ENCODE results near the gene POM121C. TPM values are rescaled to one million over a fixed set of nuclear protein-coding genes. Genes with fewer than 3 reads are reported as not detected.
"Not testable (repeated sequence)": the region's sequence is repeated elsewhere in the genome, so short reads cannot be mapped to it uniquely, and the experiment has no call there.

Gene POM121C
- total RNA-seq, 1 donor: 10.8 TPM

GRCh38 chr7:75414708-75415427 lies 71.2 kb downstream of the POM121C start:
- not testable (repeated sequence) for H3K4me3 ChIP-seq (ENCODE audit: low read depth, low read length); DNase-seq (ENCODE audit: low read depth)

GRCh38 chr7:75414204-75414603 lies 71.9 kb downstream of the POM121C start:
- H3K4me3 ChIP-seq (ENCODE audit: low read depth, low read length): not testable (repeated sequence)

GRCh38 chr7:75410823-75411173 lies 75.3 kb downstream of the POM121C start:
- H3K4me3 ChIP-seq (ENCODE audit: low read depth, low read length); DNase-seq (ENCODE audit: low read depth): not testable (repeated sequence)

More at GRCh38 chr7:75414204-75414603, 71.9 kb downstream of the POM121C start:
- not testable (repeated sequence) for DNase-seq (ENCODE audit: low read depth)

GRCh38 chr7:75409880-75410822 lies 75.9 kb downstream of the POM121C start:
- H3K4me3 ChIP-seq (ENCODE audit: low read depth, low read length): peak overlapping the region; percentile 34
- DNase-seq (ENCODE audit: low read depth): not testable (repeated sequence)

GRCh38 chr7:75404663-75405062 lies 81.4 kb downstream of the POM121C start:
- H3K4me3 ChIP-seq (ENCODE audit: low read depth, low read length); DNase-seq (ENCODE audit: low read depth): not testable (repeated sequence)

- DNase-seq (ENCODE audit: low read depth); H3K4me3 ChIP-seq (ENCODE audit: low read depth, low read length): not testable (repeated sequence)
Observed at GRCh38 chr7:75403455-75404443, 82.3 kb downstream of the POM121C start.

- not testable (repeated sequence) for DNase-seq (ENCODE audit: low read depth); H3K4me3 ChIP-seq (ENCODE audit: low read depth, low read length)
Observed at GRCh38 chr7:75400575-75400974, 85.5 kb downstream of the POM121C start.

- not testable (repeated sequence) for H3K4me3 ChIP-seq (ENCODE audit: low read depth, low read length); DNase-seq (ENCODE audit: low read depth)
Observed at GRCh38 chr7:75398771-75399700, 87.1 kb downstream of the POM121C start.

GRCh38 chr7:75397865-75398264 lies 88.2 kb downstream of the POM121C start:
- not testable (repeated sequence) for DNase-seq (ENCODE audit: low read depth); H3K4me3 ChIP-seq (ENCODE audit: low read depth, low read length)

GRCh38 chr7:75395329-75395728 lies 90.8 kb downstream of the POM121C start, which contains the start of gene TRIM73:
Gene TRIM73 (plus strand): TSS chr7:75395629. CDS start chr7:75398934, 3,305 bp downstream.
- H3K4me3 ChIP-seq (ENCODE audit: low read depth, low read length); DNase-seq (ENCODE audit: low read depth): not testable (repeated sequence)

- not testable (repeated sequence) for H3K4me3 ChIP-seq (ENCODE audit: low read depth, low read length); DNase-seq (ENCODE audit: low read depth)
Observed at GRCh38 chr7:75393194-75393593, 92.9 kb downstream of the POM121C start.

GRCh38 chr7:75374519-75375317 lies 111.4 kb downstream of the POM121C start:
- not testable (repeated sequence) for H3K4me3 ChIP-seq (ENCODE audit: low read depth, low read length); DNase-seq (ENCODE audit: low read depth)

GRCh38 chr7:75374144-75374518 lies 112.0 kb downstream of the POM121C start:
- H3K4me3 ChIP-seq (ENCODE audit: low read depth, low read length); DNase-seq (ENCODE audit: low read depth): not testable (repeated sequence)

GRCh38 chr7:75367313-75367712 lies 118.8 kb downstream of the POM121C start:
- not testable (repeated sequence) for DNase-seq (ENCODE audit: low read depth); H3K4me3 ChIP-seq (ENCODE audit: low read depth, low read length)
